ENCODE results near the gene ZNF575.

Gene ZNF575

GRCh38 chr19:43532962-43533545 lies at the start of gene ZNF575:
Gene ZNF575 (plus strand): TSS chr19:43533188. CDS start chr19:43534423, 1,235 bp downstream.
- DNase-seq (ENCODE audit: low read depth in 2 of 2), result peak; percentile 75 to 78

DNA sequence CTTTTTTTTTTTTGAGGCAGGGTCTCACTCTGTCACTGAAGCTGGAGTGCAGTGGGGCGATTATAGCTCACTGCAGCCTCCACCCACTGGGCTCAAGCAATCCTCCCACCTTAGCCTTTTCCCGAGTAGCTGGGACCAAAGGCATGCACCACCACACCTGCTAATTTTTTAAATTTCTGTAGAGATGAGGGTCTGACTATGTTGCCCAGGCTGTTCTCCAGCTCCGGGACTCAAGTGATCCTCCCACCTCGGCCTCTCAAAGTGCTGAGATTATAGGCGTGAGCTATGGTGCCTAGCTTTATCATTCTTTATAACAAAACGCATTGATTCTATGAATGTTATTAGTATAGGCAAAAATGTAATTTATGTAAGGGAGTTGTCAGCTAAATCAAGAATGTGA lies 49.7 kb upstream of the ZNF575 start:
- DNase-seq (ENCODE audit: low read depth in 2 of 2), result no peak

- no peak for DNase-seq (ENCODE audit: low read depth in 2 of 2)
Observed at GRCh38 chr19:43485951-43486350, 47.0 kb upstream of the ZNF575 start.

DNA sequence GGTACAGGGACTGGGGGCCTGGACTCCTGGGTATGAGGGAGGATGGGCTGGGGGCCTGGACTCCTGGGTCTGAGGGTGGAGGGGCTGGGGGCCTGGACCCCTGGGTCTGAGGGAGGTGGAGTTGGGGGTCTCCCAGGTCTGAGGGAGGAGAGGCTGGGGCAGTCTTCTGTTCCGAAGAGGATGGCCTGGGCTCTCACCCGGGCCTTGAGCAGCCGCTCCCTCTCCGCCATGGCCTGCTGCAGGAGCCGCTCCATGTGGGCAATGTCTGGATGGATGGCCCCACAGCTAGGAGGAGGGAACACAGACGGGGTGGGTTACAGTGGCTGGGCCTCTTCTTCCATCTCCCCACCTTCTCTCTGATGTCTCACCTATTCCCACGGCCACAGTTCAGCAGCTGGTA lies 46.6 kb upstream of the ZNF575 start:
- no peak for DNase-seq (ENCODE audit: low read depth in 2 of 2)

DNA sequence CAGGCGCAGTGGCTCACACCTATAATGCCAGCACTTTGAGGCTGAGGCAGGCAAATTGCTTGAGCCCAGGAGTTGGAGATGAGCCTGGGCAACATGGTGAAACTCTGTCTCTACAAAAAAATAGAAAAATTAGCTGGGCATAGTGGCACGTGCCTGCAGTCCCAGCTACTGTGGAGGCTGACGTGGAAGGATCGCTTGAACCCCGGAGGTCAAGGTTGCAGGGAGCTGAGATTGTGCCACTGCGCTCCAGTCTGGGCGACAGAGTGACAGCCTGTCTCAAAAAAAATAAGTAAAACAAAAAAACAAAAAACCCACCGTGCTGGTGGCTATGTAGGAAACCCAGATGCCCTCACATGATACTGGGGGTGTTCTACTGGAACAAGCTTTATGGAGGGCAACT lies 44.8 kb upstream of the ZNF575 start:
- DNase-seq (ENCODE audit: low read depth in 2 of 2), result no peak

DNA sequence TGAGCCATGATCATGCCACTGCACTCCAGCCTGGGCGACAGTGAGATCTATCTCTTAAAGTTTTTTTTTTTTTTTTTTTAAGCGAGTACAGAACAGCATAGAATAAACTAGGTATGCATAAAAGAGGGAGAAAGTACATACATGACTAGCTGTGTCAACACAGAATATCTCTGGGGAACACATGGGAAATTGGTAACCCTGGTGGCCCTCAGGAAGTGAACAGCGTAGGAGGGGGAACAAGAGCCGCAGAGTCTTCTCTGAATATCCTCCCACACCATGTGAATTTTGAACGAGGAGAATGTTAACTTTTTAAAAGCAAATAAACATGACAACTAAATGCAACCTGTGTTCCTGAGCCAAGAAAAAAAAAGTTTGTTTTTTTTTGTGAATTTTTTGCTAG lies 43.7 kb upstream of the ZNF575 start:
- no peak for DNase-seq (ENCODE audit: low read depth in 2 of 2)

- no peak for DNase-seq (ENCODE audit: low read depth in 2 of 2)
Observed at GRCh38 chr19:43489979-43490599, 42.9 kb upstream of the ZNF575 start.

DNA sequence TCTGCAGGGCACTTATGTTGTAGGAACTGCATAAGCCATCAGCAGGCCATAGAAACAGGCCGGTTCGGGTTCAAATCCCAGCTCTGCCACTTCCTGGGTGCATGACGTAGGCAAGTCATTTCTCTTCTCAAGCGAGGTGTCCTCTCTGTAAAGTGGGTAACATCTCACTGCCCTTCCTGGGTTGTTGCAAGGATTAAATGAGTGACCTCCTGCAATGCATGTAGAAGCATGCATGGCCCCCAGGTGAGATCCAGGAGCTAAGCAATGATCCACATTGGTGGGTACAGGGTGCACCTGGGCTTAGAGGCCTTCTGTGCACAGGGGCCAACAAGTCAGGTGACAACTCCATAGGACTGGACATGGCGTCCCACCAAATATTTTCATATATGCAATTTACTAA lies 42.2 kb upstream of the ZNF575 start:
- DNase-seq (ENCODE audit: low read depth in 2 of 2), result no peak

DNA sequence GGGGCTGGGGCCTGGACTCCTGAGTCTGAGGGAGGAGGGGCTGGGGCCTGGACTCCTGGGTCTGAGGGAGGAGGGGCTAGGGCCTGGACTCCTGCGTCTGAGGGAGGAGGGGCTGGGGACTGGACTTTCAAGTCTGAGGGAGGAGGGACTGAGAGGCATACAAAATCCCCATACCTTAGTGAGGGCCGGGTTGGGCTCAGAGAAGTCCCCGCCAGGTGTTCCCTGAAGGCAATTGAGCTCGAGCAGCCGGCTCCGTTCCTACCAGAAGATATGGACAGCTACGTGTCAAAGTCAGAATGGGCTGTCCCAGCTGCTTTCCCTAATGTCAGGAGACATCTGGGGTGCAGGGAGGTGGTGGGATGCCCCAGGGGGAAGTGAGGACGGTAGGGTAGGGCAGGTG lies 37.9 kb upstream of the ZNF575 start:
- no peak for DNase-seq (ENCODE audit: low read depth in 2 of 2)

- no peak for DNase-seq (ENCODE audit: low read depth in 2 of 2)
Observed at GRCh38 chr19:43496960-43497359, 36.0 kb upstream of the ZNF575 start.

DNA sequence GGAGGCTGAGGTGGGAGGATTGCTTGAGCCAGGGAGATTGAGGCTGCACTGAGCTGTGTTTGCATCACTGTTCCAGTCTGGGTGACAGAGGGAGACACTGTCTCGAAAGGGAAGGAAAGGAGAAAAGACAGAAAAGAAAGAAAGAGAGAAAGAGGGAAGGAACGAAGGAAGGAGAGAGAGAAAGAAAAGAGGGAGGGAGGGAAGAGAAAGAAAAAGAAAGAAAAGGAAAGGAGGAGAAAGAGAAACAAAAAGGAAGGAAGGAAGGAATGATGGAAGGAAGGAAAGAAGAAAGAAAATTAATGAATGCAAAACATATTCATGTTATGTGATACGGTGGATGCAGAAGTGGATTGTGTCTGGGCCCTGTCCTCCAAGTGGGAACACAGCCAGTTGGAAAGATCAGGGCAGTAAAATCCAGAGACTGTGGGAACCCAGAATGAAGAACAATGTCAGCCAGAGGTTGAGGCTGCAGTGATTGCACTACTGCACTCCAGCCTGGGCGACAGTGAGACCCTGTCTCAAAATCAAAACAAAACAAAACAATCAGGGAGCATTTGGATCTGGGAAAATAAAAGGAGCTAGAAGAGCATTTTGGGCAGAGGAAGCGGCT lies 34.6 kb upstream of the ZNF575 start:
- no peak for DNase-seq (ENCODE audit: low read depth in 2 of 2)

- no peak for DNase-seq (ENCODE audit: low read depth in 2 of 2)
Observed at GRCh38 chr19:43499042-43499441, 33.9 kb upstream of the ZNF575 start.

GRCh38 chr19:43501661-43502418 lies 31.1 kb upstream of the ZNF575 start:
- DNase-seq (ENCODE audit: low read depth in 2 of 2), result no peak

DNA sequence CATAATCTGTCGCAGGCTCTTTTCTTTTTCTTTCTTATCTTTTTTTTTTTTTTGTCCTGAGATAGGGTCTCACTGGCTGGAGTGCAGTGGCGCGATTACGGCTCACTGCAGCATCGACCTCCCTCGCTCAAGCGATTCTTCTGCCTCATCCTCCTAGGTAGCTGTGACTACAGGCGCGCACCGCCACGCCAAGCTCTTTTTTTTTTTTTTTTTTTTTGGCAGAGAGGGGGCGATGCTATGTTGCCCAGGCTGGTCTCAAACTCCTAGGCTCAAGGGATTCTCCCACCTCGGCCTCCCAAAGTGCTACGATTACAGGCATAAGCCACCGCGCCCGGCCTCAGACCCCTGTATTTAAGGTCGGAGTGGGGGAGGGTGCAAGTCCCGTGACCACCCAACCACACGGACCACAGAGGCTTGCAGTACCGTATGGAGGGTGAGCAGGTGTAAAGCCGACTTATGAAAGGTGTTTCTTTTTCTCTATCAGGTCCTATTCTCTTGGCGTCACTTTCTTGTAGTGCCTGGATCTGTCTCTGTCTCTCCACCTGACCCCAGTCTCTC lies 30.5 kb upstream of the ZNF575 start:
- DNase-seq (ENCODE audit: low read depth in 2 of 2), result no peak

DNA sequence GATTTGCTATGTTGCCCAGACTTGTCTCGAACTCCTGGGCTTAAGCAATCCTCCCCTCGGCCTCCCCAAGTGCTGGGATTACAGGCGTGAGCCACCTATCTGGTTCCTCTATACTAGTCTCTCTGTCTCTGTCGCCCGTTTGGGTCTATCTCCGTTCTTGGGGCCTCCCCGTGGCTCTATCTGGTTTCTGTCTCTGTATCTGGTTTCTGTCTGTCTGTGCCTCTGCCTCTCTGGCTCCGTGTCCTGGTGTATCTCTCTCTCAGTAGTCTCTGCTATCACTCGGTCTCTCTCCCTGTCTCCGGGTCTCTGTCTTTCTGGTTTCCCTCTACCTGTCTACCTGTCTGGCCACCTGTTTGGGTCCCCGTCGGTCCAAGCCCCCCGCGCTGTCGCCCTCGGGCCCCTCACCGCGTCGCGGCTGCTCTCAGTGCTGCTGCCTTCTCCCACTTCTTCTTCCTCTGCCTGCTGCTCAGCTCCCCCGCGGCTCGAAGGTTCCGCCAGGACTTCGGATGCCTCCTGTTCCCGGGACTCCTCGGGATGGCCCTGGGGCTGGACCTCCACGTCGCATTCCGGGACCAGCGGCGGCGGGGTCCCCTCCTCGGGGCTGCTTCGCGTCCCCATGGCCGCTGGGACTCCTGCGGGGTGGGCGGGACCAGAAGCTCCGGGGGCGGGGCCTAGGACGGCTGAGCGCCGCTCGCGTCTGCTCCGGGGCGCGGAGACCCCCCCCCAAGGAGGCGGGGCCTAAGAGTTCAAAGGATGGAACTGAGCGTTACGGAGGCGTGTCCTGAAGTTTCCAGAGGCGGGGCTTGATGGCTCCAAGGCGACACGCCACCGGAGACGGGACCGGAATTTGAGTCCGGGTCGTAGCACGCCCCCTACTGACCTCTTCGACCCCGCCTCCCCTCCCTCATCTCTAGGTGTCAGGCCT lies 29.2 kb upstream of the ZNF575 start:
- DNase-seq (ENCODE audit: low read depth in 2 of 2), result peak; percentile 100

- peak; percentile 40 to 45 for DNase-seq (ENCODE audit: low read depth in 2 of 2)
Observed at GRCh38 chr19:43504426-43505185, 28.4 kb upstream of the ZNF575 start, which contains the start of gene PHLDB3. Gene PHLDB3 (minus strand): TSS chr19:43504746. CDS start chr19:43504118, 628 bp downstream.

DNA sequence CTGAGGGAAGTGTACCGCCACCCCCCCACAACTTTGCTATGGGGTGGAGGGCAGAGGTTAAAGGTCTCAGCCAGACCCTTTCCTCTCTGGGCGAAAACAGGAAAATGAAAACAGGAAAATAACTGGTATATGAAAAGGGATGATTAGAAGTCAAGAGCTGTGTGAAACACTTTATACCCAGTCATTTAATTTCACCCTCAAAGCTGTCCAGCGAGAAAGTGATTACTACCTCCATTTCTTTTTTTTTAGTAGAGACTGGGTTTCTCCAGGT lies 27.9 kb upstream of the ZNF575 start:
- no peak for DNase-seq (ENCODE audit: low read depth in 2 of 2)

GRCh38 chr19:43505941-43506340 lies 27.0 kb upstream of the ZNF575 start:
- DNase-seq (ENCODE audit: low read depth in 2 of 2), result no peak

- no peak for DNase-seq (ENCODE audit: low read depth in 2 of 2)
Observed at GRCh38 chr19:43506629-43507028, 26.4 kb upstream of the ZNF575 start.

- DNase-seq (ENCODE audit: low read depth in 2 of 2), result no peak
Observed at GRCh38 chr19:43507880-43508279, 25.1 kb upstream of the ZNF575 start.

DNA sequence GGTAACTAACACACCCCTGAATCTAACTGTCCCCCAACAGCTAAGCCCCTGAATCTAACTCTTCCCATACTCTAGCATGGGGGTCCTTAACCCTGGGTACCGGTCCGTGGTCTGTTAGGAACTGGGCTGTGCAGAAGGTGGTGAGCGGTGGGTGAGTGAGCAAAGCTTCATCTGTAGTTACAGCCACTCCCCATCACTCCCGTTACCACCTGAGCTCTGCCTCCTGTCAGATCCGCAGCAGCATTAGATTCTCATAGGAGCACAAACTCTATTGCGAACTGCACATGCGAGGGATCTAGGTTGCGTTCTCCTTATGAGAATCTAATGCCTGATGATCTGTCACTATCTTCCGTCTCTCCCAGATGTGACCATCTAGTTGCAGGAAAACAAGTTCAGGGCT lies 22.3 kb upstream of the ZNF575 start:
- no peak for DNase-seq (ENCODE audit: low read depth in 2 of 2)
